Fibroblast of skin of right quadriceps (primary cell): ENCODE measurements around the gene TRIM58.

Experiments
- DNase-seq: peaks from one replicate; pipeline ENCODE4 v3.0.0-alpha.2; 2013

The TRIM58 gene, protein sequence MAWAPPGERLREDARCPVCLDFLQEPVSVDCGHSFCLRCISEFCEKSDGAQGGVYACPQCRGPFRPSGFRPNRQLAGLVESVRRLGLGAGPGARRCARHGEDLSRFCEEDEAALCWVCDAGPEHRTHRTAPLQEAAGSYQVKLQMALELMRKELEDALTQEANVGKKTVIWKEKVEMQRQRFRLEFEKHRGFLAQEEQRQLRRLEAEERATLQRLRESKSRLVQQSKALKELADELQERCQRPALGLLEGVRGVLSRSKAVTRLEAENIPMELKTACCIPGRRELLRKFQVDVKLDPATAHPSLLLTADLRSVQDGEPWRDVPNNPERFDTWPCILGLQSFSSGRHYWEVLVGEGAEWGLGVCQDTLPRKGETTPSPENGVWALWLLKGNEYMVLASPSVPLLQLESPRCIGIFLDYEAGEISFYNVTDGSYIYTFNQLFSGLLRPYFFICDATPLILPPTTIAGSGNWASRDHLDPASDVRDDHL

DNA sequence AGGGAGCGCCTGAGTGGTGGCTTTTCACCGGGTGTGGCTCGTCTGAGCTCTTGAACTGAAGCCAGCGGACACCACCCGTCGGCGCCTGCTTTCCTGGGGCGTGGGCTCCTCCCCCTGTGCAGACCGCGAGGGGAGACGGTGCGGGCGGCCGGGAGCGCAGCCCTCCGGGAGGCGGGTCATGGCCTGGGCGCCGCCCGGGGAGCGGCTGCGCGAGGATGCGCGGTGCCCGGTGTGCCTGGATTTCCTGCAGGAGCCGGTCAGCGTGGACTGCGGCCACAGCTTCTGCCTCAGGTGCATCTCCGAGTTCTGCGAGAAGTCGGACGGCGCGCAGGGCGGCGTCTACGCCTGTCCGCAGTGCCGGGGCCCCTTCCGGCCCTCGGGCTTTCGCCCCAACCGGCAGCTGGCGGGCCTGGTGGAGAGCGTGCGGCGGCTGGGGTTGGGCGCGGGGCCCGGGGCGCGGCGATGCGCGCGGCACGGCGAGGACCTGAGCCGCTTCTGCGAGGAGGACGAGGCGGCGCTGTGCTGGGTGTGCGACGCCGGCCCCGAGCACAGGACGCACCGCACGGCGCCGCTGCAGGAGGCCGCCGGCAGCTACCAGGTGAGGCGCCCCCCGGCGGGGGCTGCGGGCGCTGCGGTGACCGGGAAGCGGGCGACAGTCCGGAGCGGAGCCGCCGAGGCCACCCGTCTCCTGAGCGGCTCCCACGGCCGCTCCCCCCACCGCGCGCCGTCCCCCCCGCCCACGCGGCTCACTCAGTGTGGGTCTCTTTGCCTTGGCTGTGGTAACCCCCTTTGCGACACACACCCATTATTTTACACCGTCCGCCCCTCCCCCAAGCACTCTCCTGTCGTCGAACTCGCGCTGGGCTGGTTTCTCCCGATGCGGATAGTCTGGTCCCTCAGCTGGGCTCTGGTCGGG is at the start of gene TRIM58:
TSS of gene TRIM58 (plus strand) at position 119 of the 916 bp plus-strand sequence. CDS start at position 179, 60 bp downstream.
- DNase-seq, result no peak

DNA sequence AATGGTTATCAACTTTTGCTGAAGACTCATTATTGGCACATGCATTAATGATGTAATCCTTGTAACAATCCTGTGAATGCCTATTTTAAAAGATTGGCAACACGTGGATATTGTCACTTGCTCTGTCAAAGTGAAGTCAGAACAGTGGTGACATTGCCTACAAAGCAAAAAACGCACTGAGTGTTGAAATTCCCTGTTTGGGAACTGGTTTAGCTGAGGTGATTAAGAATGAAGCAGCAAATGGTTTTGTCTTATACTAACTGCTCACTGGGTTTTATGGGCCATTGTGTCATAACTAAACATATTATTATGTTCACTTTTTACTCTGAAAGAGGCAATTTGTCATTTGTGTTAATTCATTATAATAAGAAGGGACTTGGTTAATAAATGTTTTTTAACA is 44.4 kb upstream of the TRIM58 start:
- DNase-seq, result no peak

GRCh38 chr1:247822060-247822459 is 34.9 kb upstream of the TRIM58 start:
- DNase-seq, result no peak

- no peak for DNase-seq
Measured at GRCh38 chr1:247824023-247824422, 33.0 kb upstream of the TRIM58 start, which contains the start of gene OR14A16. Gene OR14A16, minus strand, starts transcription at chr1:247824119. Its CDS starts 8,390 bp downstream, at chr1:247815729.

GRCh38 chr1:247825362-247825761 is 31.6 kb upstream of the TRIM58 start:
- no peak for DNase-seq

DNA sequence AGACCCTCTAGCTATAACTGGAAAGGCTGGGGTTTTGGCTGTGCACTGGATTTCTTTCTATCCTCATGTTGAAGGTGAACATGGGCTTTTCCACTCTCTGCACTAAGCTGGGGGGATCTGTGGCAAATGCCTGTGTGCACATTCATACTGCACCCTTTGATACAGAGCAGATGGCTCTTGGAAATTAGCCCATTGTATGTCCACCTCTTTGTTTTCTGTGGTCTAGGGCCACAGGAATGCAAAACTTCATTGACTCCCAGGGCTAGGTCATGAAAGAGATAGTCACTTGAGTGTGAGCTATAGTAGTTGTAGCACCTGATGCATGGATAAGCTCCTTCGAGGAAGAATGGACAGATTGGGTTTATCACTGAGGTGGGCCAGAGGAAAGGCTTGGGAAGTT is 27.3 kb upstream of the TRIM58 start:
- DNase-seq, result no peak

DNA sequence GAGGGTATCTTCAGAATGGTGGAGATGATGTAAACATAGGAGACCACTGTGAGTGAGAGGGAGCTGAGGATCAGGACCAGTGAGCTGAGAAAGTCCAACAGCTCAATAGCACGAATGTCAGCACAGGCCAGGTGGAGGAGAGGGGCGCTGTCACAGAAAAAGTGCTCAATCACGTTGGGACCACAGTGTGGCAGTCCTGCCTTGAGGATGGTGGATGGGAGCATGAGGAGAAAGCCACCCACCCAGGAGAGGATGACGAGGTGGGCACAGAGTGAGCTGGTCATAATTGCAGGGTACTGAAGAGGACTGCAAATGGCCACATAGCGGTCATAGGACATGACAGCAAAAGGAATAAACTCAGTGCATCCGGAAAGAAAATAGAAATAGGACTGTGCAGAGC is 23.4 kb upstream of the TRIM58 start:
- DNase-seq, result no peak

DNA sequence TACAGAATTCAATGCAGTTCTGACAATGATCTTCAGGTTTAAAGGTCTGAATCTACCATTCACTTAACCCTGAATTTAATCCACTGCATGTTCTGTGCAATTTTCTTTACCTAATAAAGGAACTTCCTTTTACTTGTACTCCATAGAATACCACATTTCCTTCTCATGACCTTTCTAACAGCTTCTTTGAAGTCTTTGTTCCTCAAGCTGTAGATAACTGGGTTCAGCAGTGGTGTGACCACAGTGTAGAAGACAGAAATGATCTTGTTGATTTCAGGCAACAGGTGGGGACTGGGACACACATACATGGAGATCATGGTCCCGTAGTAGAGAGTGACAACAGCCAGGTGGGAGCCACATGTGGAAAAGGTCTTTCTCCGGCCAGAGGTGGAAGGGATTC is 16.2 kb upstream of the TRIM58 start:
- no peak for DNase-seq

GRCh38 chr1:247841796-247842195 is 15.2 kb upstream of the TRIM58 start, which contains the start of gene OR11L1:
Gene OR11L1, minus strand, starts transcription at chr1:247841896. Its CDS starts 0 bp downstream, at chr1:247841896.
- no peak for DNase-seq

DNA sequence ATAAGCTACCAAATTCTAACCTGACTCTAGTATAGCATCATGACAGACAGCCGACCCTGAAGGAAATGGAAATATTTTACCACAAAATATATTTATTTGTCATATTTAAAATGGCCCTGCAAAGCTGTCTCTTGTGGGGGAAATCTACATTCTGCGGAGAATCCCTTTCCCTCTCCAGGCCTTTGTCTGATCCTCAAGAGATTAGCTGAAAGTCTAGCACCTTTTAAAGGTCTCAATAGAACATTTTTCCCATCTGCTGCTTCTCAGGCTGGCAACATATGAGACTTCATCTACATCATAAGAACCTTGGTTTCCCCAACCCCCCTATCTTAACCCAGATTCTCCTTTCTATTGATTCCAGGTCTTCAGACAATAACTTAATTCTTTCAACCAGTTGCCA is 13.6 kb upstream of the TRIM58 start:
- DNase-seq, result no peak

DNA sequence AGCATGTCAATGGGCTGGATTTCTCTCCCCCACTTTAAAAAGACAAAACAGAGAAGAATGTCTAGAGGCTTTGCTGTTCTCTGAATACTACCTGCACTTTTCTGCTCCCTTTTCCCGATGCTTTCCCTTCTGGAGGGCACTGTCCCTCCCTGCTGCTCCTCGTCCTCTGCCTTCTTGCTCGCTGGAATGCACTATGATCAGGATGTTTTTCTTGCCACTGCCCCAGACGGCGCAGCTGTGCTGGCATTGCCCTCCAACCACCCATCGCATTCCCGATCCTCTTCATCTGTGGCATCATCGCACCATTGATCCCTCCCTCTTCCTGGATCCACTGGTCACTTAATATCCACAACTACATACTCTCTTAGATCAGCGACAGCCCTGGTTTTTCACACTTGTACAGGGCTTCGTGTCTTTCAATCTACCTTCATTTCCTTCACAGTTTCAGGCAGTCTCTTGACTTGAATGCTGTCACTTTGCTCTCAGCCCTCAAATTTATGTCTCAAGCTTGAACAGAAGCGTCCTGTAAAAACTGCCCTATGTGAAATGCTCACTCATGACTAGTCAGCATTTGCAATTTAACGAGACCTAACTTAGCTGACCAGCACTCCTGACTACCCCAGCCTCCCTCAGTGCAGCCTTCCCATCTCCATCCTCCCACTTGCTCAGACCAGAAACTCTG is 11.8 kb upstream of the TRIM58 start:
- no peak for DNase-seq

- DNase-seq, result no peak
Measured at GRCh38 chr1:247845693-247846017, 11.3 kb upstream of the TRIM58 start.

GRCh38 chr1:247848346-247848745 is 8.6 kb upstream of the TRIM58 start:
- no peak for DNase-seq

DNA sequence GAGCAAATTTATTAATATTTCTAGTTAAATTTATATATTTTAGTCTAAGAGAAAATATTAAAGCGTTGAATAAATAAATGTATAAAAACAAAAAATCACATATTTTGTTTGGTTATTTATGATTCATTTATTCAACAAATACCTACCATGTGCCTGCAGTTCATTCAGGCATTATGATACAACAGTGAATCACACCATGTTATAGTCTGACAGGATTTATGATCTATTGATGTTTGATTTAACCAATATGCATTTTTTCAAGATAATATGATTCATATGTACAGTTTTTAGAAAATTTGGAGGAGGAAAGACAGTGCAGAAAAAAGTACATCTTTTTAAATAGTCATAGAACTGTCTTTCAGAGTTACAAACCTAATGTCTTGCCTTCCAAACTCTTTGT is 7.4 kb upstream of the TRIM58 start:
- no peak for DNase-seq

DNA sequence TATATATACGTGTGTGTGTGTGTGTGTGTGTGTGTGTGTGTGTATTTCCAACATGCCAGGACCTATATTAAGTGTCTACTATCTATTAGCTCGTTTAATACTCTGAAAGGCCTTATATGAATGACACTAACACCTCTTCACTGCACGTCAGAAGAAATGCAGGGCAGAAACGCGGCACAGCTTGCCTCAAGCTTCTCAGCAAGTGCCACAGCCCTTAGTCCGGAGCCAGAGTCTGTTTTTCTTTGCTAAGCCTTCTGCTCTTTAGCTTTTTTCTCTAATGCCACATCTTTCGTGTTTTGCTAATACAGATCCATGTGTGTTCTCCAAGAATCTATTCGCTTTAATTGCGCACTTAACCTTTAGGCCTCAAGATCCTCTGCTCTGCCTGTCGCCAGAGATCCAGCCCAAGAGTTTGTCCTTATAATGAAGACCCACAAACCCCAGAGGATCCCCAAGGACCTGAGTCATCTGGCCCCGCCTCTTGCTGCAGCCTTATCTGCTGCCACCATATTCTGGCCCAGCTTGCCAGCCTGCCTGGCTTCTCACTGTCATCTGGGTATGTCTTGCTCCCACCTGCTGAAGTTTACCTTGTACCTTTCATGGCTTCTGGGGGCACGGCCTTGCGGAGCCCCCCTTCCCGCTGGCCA is 2.0 kb upstream of the TRIM58 start:
- no peak for DNase-seq

- DNase-seq, result no peak
Measured at GRCh38 chr1:247855911-247856310, 1.1 kb upstream of the TRIM58 start.

GRCh38 chr1:247857985-247858619 is 1.1 kb downstream of the TRIM58 start:
- no peak for DNase-seq

GRCh38 chr1:247862756-247863155 is 5.8 kb downstream of the TRIM58 start:
- DNase-seq, result no peak

DNA sequence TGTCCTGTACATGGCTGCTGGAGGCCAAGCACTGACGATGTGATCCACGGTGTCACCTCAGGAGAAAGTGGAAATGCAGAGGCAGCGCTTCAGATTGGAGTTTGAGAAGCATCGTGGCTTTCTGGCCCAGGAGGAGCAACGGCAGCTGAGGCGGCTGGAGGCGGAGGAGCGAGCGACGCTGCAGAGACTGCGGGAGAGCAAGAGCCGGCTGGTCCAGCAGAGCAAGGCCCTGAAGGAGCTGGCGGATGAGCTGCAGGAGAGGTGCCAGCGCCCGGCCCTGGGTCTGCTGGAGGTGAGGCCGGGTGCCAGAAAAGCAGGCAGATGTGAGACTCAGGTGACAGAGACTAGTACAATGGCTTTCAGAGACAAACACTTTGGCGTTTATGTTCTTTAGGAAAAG is 7.7 kb downstream of the TRIM58 start:
- no peak for DNase-seq

- DNase-seq, result no peak
Measured at GRCh38 chr1:247865416-247865815, 8.4 kb downstream of the TRIM58 start.

DNA sequence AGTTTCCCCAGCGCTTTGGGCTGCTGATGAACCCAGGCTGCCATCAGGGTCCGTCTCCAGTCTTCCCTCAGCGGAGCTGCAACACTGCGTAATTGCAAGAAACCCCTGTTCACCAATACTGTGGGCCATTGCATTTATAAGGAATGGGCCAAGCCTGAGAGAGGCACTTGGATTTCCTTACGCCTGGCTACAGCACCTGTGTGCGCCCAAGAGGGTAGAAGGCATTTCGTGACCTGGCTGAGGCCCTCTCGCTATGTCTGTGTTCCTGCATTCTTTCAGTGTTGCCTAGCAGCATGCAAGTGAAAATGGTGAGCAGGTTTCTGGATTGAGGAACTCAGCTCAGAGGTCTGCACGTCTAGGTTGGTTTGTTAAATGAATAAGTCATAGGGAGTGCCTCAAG is 26.4 kb downstream of the TRIM58 start:
- DNase-seq, result no peak

DNA sequence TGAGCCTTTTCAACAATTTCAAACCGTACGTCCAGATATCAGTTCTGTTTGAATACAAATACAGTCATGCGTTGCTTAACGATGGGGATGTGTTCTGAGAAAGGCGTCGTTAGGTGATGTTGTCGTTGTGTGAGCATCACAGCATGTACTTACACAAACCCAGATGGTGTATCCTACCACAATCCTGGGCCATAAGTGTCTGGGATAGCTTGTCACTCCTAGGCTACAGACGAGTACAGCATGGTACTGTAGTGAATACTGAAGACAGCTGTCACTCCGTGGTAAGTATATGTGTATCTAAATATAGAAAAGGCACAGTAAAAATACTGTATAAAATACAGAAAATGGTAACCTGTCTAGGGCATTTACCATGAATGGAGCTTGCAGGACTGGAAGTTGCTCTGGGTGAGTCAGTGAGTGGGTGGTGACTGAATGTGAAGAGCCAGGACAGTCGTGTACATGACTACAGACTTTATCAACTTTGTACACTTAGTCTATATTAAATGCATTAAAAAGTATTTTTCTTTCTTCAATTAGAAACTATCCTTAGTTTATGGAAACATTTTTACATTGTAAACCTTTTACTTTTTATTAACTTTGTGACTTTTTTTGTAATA is 27.9 kb downstream of the TRIM58 start:
- no peak for DNase-seq
